Suprapubic skin (tissue), 4 donors: Measurements from ENCODE around the gene ANKH. TPM values are rescaled to one million over a fixed set of nuclear protein-coding genes. Genes with fewer than 3 reads are reported as not detected.

ENCODE experiments used
- DNase-seq, 2 donors: peaks; one replicate each; pipeline ENCODE4 v3.0.0-alpha.2; 2019; ENCODE audit warnings: low spot score in 2 of 2
- H3K27ac ChIP-seq: fragments of 200-600 bp; sonication (generic); one replicate; pipeline ENCODE4 v1.5.1; 2019
- H3K27me3 ChIP-seq: fragments of 200-600 bp; sonication (generic); one replicate; pipeline ENCODE4 v1.5.1; 2019
- H3K36me3 ChIP-seq: fragments of 200-600 bp; sonication (generic); one replicate; pipeline ENCODE4 v1.5.1; 2019
- H3K4me1 ChIP-seq: fragments of 200-600 bp; sonication (generic); one replicate; pipeline ENCODE4 v1.5.1; 2019
- H3K4me3 ChIP-seq: fragments of 200-600 bp; sonication (generic); one replicate; pipeline ENCODE4 v1.5.1; 2019; ENCODE audit warnings: mild to moderate bottlenecking
- H3K9me3 ChIP-seq: fragments of 200-600 bp; sonication (generic); one replicate; pipeline ENCODE4 v1.5.1; 2019
- CTCF ChIP-seq, 2 donors: fragments of 200-600 bp in 1 of 2; fragments of 450-650 bp in 1 of 2; sonication (generic) in 1 of 2; IDR thresholded peaks; one replicate each; pipeline ENCODE4 v1.5.1; 2016 to 2019; ENCODE audit warnings: antibody characterized with exemption in 2 of 2, mild to moderate bottlenecking in 1 of 2, moderate library complexity in 1 of 2
- EP300 ChIP-seq: sonication (generic); formaldehyde crosslinking; IDR thresholded peaks from one replicate; pipeline ENCODE4 v1.6.1; 2017; ENCODE audit warnings: antibody characterized with exemption
- POLR2A ChIP-seq, 2 donors: fragments of 450-650 bp; IDR thresholded peaks; one replicate each; pipeline ENCODE4 v1.6.1; 2017; ENCODE audit warnings: antibody characterized with exemption in 2 of 2, mild to moderate bottlenecking in 2 of 2, moderate library complexity in 2 of 2
- POLR2AphosphoS5 ChIP-seq, 3 donors: sonication (generic); formaldehyde crosslinking; IDR thresholded peaks; one replicate each; pipeline ENCODE4 v1.6.1; 2017; ENCODE audit warnings: antibody characterized with exemption in 3 of 3
- WGBS: methylation state at CpG from one replicate; pipeline ENCODE4 v1.1.5; 2018; 5-methylcytosine and 5-hydroxymethylcytosine counted together
- total RNA-seq, 4 donors: library from RNA; depleted of rRNA; stranded (reverse); fragments of >200 nt; gene quantifications; one replicate each; pipeline ENCODE4 v1.1.0, GENCODE V29; 2016

ANKH gene
- total RNA-seq, 4 donors from 2014 or later: 59.8 to 86.1 (median 70.4) TPM

- H3K27ac ChIP-seq: no peak overlapping the region
- DNase-seq: no peak
- no peaks in the 10 kb centered on the region for H3K9me3 ChIP-seq
- H3K4me1 ChIP-seq: peaks cover 71% of the 10 kb centered on the region
- 32% methylated on average over 2 of the region's 2 CpGs for whole genome bisulfite sequencing
- no peaks in the 10 kb centered on the region for H3K27me3 ChIP-seq
- no peaks in the 10 kb centered on the region for H3K36me3 ChIP-seq
- no peak for TF ChIP-seq POLR2AphosphoS5 (IDR thresholded peaks at IDR 0.05)
- no peak for TF ChIP-seq CTCF (IDR thresholded peaks at IDR 0.05)
- TF ChIP-seq POLR2A (IDR thresholded peaks at IDR 0.05): no peak
- TF ChIP-seq EP300: no peak
- H3K4me3 ChIP-seq: peak overlapping the region; percentile 87
Observed at GRCh38 chr5:14666357-14666756, 205.2 kb downstream of the ANKH start.

- H3K4me3 ChIP-seq: peak overlapping the region; percentile 87
- no peaks in the 10 kb centered on the region for H3K27me3 ChIP-seq
- no peaks in the 10 kb centered on the region for H3K36me3 ChIP-seq
- peaks cover 69% of the 10 kb centered on the region for H3K4me1 ChIP-seq
- H3K27ac ChIP-seq: peak overlapping the region; percentile 45
- no peak for DNase-seq
- TF ChIP-seq EP300: no peak
- TF ChIP-seq CTCF (IDR thresholded peaks at IDR 0.05): peak; percentile 13 to 24
- TF ChIP-seq POLR2AphosphoS5 (IDR thresholded peaks at IDR 0.05): no peak
- WGBS: 10% methylated on average over 7 of the region's 7 CpGs
- H3K9me3 ChIP-seq: no peaks in the 10 kb centered on the region
Observed at GRCh38 chr5:14665949-14666348, 205.6 kb downstream of the ANKH start.

- Histone ChIP-seq H3K27me3 (no peaks in the 10 kb centered on the region), H3K9me3 (no peaks in the 10 kb centered on the region), H3K4me3 (peak overlapping the region; percentile 87), H3K27ac (peak overlapping the region; percentile 97), H3K4me1 (peaks cover 67% of the 10 kb centered on the region), H3K36me3 (no peaks in the 10 kb centered on the region)
- no peak for TF ChIP-seq POLR2A (IDR thresholded peaks at IDR 0.05)
- TF ChIP-seq CTCF (IDR thresholded peaks at IDR 0.05): no peak
- TF ChIP-seq EP300: no peak
- TF ChIP-seq POLR2AphosphoS5 (IDR thresholded peaks at IDR 0.05): no peak
- under 1% methylated on average over 21 of the region's 21 CpGs for WGBS
- no peak for DNase-seq
Observed at GRCh38 chr5:14665101-14665822, 206.3 kb downstream of the ANKH start.

- Histone ChIP-seq H3K4me1 (peaks cover 59% of the 10 kb centered on the region), H3K9me3 (no peaks in the 10 kb centered on the region), H3K36me3 (no peaks in the 10 kb centered on the region), H3K4me3 (peak within 1 kb of the TSS; percentile 87), H3K27ac (peak within 1 kb of the TSS; percentile 97), H3K27me3 (no peaks in the 10 kb centered on the region)
- TF ChIP-seq CTCF (IDR thresholded peaks at IDR 0.05): no peak
- TF ChIP-seq POLR2AphosphoS5 (IDR thresholded peaks at IDR 0.05): peak in 1 of 3 donors; percentile 74
- peak; percentile 47 to 80 for TF ChIP-seq POLR2A (IDR thresholded peaks at IDR 0.05)
- WGBS: 1% methylated on average over 32 of the region's 115 CpGs
- peak; percentile 93 for DNase-seq
Observed at GRCh38 chr5:14664270-14665100, 207.1 kb downstream of the ANKH start, which contains the start of gene OTULIN. OTULIN (plus strand) TSS chr5:14664718; CDS start chr5:14664826, 108 bp downstream.

- Histone ChIP-seq H3K4me1 (peaks cover 55% of the 10 kb centered on the region), H3K27ac (peak overlapping the region; percentile 97), H3K4me3 (peak overlapping the region; percentile 87), H3K36me3 (no peaks in the 10 kb centered on the region), H3K9me3 (no peaks in the 10 kb centered on the region), H3K27me3 (no peaks in the 10 kb centered on the region)
- under 1% methylated on average over 22 of the region's 24 CpGs for WGBS
- no peak for DNase-seq
- TF ChIP-seq POLR2AphosphoS5 (IDR thresholded peaks at IDR 0.05) (no peak), EP300 (no peak), POLR2A (IDR thresholded peaks at IDR 0.05) (no peak), CTCF (IDR thresholded peaks at IDR 0.05) (no peak)
Observed at GRCh38 chr5:14663734-14664269, 207.8 kb downstream of the ANKH start.
